ENCODE results near the gene ADAMTSL5.
A peak's percentile ranks its signal among the peaks of the same experiment; 100 is the strongest.
"Not testable (repeated sequence)": the region's sequence is repeated elsewhere in the genome, so short reads cannot be mapped to it uniquely, and the experiment has no call there.

The ADAMTSL5 gene

GRCh38 chr19:1511318-1512317, 1.2 kb downstream of the ADAMTSL5 start:
- no peak for DNase-seq (ENCODE audit: low spot score)

- no peak for DNase-seq (ENCODE audit: low spot score)
Observed at GRCh38 chr19:1510807-1511206, 2.0 kb downstream of the ADAMTSL5 start.

GRCh38 chr19:1510442-1510806, 2.4 kb downstream of the ADAMTSL5 start:
- no peak for DNase-seq (ENCODE audit: low spot score)

- peak; percentile 60 for DNase-seq (ENCODE audit: low spot score)
Observed at GRCh38 chr19:1509602-1510441, 3.0 kb downstream of the ADAMTSL5 start.

- no peak for DNase-seq (ENCODE audit: low spot score)
Observed at GRCh38 chr19:1508507-1508856, 4.3 kb downstream of the ADAMTSL5 start.

GRCh38 chr19:1507763-1508506, 4.9 kb downstream of the ADAMTSL5 start:
- DNase-seq (ENCODE audit: low spot score): peak; percentile 93

- no peak for DNase-seq (ENCODE audit: low spot score)
Observed at GRCh38 chr19:1507192-1507660, 5.6 kb downstream of the ADAMTSL5 start.

GRCh38 chr19:1505991-1506881, 6.6 kb downstream of the ADAMTSL5 start:
- DNase-seq (ENCODE audit: low spot score): no peak

GRCh38 chr19:1505012-1505411, 7.8 kb downstream of the ADAMTSL5 start:
- no peak for DNase-seq (ENCODE audit: low spot score)

- DNase-seq (ENCODE audit: low spot score): no peak
Observed at GRCh38 chr19:1503925-1504773, 8.7 kb downstream of the ADAMTSL5 start.

GRCh38 chr19:1503089-1503924, 9.5 kb downstream of the ADAMTSL5 start:
- no peak for DNase-seq (ENCODE audit: low spot score)

GRCh38 chr19:1502433-1503088, 10.3 kb downstream of the ADAMTSL5 start:
- no peak for DNase-seq (ENCODE audit: low spot score)

GRCh38 chr19:1501200-1501595, 11.6 kb downstream of the ADAMTSL5 start:
- DNase-seq (ENCODE audit: low spot score): no peak

GRCh38 chr19:1499231-1499630, 13.6 kb downstream of the ADAMTSL5 start:
- not testable (repeated sequence) for DNase-seq (ENCODE audit: low spot score)

GRCh38 chr19:1497578-1498235, 15.1 kb downstream of the ADAMTSL5 start:
- DNase-seq (ENCODE audit: low spot score): no peak

- DNase-seq (ENCODE audit: low spot score): no peak
Observed at GRCh38 chr19:1496714-1497577, 15.9 kb downstream of the ADAMTSL5 start.
